Lung (tissue), 16 donors: ENCODE data around the gene RNF212B. TPM values are rescaled to one million over a fixed set of nuclear protein-coding genes. Genes with fewer than 3 reads are reported as not detected.
"Not testable (repeated sequence)": the region's sequence is repeated elsewhere in the genome, so short reads cannot be mapped to it uniquely, and the experiment has no call there.

Source experiments
- ATAC-seq: fragments of 200-7000 bp; cut with Tn5 transposase; one replicate; pipeline ENCODE4 v1.9.1; 2020; ENCODE audit warnings: moderate number of reproducible peaks; ENCODE audit not compliant: insufficient read depth, low FRiP score
- DNase-seq, 3 donors: peaks; one replicate each; pipeline ENCODE4 v3.0.0-alpha.2; 2013 to 2017
- H3K27ac ChIP-seq, 2 donors: one replicate each; pipeline ENCODE4 v1.5.1; 2013; ENCODE audit warnings: mild to moderate bottlenecking in 2 of 2, moderate library complexity in 2 of 2, control low read depth in 1 of 2, inconsistent platforms in 1 of 2, low read depth in 1 of 2, low read length in 1 of 2
- H3K27me3 ChIP-seq, 3 donors: one replicate each; pipeline ENCODE4 v1.5.1; 2013; ENCODE audit warnings: low read length in 2 of 3; ENCODE audit not compliant: control insufficient read depth in 3 of 3, insufficient read depth in 3 of 3
- H3K36me3 ChIP-seq, 4 donors: one replicate each; pipeline ENCODE4 v1.5.1; 2013; ENCODE audit warnings: low read length in 4 of 4, mild to moderate bottlenecking in 1 of 4, moderate library complexity in 1 of 4; ENCODE audit not compliant: control insufficient read depth in 4 of 4, insufficient read depth in 4 of 4
- H3K4me1 ChIP-seq, 5 donors: one replicate each; pipeline ENCODE4 v1.5.1; 2013; ENCODE audit warnings: low read length in 5 of 5, mild to moderate bottlenecking in 2 of 5, moderate library complexity in 1 of 5; ENCODE audit not compliant: control insufficient read depth in 5 of 5, insufficient read depth in 5 of 5
- H3K4me3 ChIP-seq: one replicate; pipeline ENCODE4 v1.5.1; 2013; ENCODE audit warnings: mild to moderate bottlenecking, control low read depth, moderate library complexity
- H3K9ac ChIP-seq, 2 donors: one replicate each; pipeline ENCODE4 v1.5.1; 2013; ENCODE audit warnings: low read length in 2 of 2, control low read depth in 1 of 2; ENCODE audit not compliant: insufficient read depth in 1 of 2
- H3K9me3 ChIP-seq, 4 donors: one replicate each; pipeline ENCODE4 v1.5.1; 2013; ENCODE audit warnings: low read length in 3 of 4, mild to moderate bottlenecking in 1 of 4, moderate library complexity in 1 of 4; ENCODE audit not compliant: control insufficient read depth in 4 of 4, insufficient read depth in 3 of 4
- WGBS, 2 donors: extraction: QIAGEN DNeasy Blood & Tissue Kit; methylation state at CpG; one replicate each; pipeline ENCODE4 v1.1.7; 2013; 5-methylcytosine and 5-hydroxymethylcytosine counted together
- long read RNA-seq, 5 donors: transcript quantifications; one replicate each; lab custom pipeline, GENCODE V29; 2026
- polyA plus RNA-seq, 2 donors: library from polyadenylated mRNA; stranded (reverse); fragments of 200-250 nt; gene quantifications; one replicate each; pipeline ENCODE4 v1.2.1, GENCODE V29; 2013
- total RNA-seq, 2 donors: library from RNA; depleted of rRNA in 1 of 2; stranded (reverse); fragments of >200 nt in 1 of 2; gene quantifications; one replicate each; pipeline ENCODE4 v1.2.1, GENCODE V29; 2014 to 2021
- TF ChIP-seq, protein P1 (sequence below): IDR thresholded peaks from 2 replicates; pipeline ENCODE4 v1.5.1; 2012; ENCODE audit warnings: mild to moderate bottlenecking; ENCODE audit errors: control extremely low read depth, extremely low read depth
- donor health status: control.
- donor health status: control.
- donor health status: Bipolar disorder and iron deficiency.
- donor health status: healthy.
- donor health status: DM: yes; HTN: yes; CAD: no.

RNF212B gene, protein sequence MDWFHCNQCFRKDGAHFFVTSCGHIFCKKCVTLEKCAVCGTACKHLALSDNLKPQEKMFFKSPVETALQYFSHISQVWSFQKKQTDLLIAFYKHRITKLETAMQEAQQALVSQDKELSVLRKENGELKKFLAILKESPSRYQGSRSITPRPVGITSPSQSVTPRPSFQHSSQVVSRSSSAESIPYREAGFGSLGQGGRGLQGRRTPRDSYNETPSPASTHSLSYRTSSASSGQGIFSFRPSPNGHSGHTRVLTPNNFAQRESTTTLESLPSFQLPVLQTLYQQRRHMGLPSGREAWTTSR
- total RNA-seq (not detected), polyA plus RNA-seq (under 1 TPM in 1 of 2 donors, not detected in 1; 0.09 TPM)
- long read RNA-seq, donor 1: 0 reads
- long read RNA-seq, donor 2: 0 reads
- long read RNA-seq, donor 3: 0 reads
- long read RNA-seq, donor 4: 0 reads
- long read RNA-seq, donor 5, partial matches to known transcripts: 10 of 10 reads
- long read RNA-seq, donor 5, other reads (novel, unspliced or antisense): 0 of 10 reads

DNA sequence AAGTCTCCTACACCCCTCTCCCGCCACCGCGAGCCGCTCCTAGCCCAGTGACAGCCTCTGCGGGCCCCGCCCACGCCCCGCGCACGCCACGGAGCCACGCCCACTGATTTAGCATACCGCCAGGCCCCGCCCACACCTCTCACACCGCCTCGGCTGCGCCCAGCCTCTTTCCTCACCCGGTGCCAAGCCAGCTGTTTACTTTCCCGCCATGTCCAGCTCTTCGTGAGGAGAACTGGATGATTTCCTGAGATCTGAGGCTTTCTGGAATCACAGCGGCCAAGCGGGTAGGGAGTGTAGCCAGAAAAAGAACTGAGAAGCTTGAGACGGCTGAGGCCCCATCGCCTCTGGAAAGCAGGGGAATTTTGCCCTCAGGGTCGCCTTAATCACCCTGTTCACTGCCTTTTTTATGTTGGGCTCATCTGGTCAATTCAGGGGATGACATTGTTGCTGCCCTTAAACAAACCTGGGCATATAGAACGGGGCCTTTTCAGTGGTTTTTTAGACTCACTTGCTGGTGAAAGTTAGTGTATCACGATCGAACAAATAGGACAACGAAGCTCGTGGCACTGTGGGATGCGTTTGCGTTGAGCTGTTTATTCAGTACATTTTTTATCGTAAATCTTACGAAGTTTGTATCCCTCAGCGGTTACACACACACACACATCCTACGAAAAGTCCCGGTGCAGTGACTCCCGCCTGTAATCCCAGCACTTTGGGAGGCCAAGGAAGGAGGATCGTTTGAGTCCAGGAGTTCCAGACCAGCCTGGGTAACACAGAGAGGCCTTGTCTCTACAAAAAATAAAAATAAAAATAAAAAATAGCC is at the start of gene RNF212B:
RNF212B (plus strand) TSS at position 165 of the 823 bp plus-strand sequence. CDS start 2,410 bp downstream, outside the sequence.
- peak; percentile 99 for ATAC-seq
- no peaks in the 10 kb centered on the region for H3K36me3 ChIP-seq
- DNase-seq: peak; percentile 93 to 97 (median 96)
- H3K27ac ChIP-seq: no peak within 1 kb of the TSS
- H3K9me3 ChIP-seq: no peaks in the 10 kb centered on the region
- peak within 1 kb of the TSS in 1 of 2 donors; percentile 28 for H3K9ac ChIP-seq
- TF ChIP-seq, protein P1, sequence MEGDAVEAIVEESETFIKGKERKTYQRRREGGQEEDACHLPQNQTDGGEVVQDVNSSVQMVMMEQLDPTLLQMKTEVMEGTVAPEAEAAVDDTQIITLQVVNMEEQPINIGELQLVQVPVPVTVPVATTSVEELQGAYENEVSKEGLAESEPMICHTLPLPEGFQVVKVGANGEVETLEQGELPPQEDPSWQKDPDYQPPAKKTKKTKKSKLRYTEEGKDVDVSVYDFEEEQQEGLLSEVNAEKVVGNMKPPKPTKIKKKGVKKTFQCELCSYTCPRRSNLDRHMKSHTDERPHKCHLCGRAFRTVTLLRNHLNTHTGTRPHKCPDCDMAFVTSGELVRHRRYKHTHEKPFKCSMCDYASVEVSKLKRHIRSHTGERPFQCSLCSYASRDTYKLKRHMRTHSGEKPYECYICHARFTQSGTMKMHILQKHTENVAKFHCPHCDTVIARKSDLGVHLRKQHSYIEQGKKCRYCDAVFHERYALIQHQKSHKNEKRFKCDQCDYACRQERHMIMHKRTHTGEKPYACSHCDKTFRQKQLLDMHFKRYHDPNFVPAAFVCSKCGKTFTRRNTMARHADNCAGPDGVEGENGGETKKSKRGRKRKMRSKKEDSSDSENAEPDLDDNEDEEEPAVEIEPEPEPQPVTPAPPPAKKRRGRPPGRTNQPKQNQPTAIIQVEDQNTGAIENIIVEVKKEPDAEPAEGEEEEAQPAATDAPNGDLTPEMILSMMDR: no peak
- H3K4me1 ChIP-seq: peaks cover 0 to 7% (median 3%) of the 10 kb centered on the region in 5 donors
- 30 to 32% methylated on average over 39 of the region's 39 CpGs for WGBS, 2 donors
- no peak within 1 kb of the TSS for H3K4me3 ChIP-seq
- no peaks in the 10 kb centered on the region for H3K27me3 ChIP-seq

DNA sequence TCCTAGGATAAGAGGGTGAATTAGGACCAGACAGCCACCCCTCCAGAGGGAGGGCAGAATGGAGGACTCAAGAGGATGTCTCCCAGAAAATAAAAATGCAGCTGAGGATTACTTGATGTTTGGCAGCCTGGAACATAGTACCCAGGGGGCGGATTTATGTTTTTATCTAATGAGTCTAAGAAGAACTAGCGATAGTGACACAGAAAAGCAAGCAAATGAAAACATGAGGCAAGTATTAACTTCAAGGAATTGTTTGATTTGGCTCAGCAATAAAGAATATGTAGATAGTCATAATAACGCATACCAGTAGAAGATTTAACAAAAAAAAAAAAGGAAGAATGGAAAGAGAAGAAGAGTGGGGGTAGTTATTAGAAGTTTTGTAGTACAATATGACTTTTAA is 44.3 kb upstream of the RNF212B start:
- no peaks in the 10 kb centered on the region for H3K4me1 ChIP-seq
- H3K27me3 ChIP-seq: no peaks in the 10 kb centered on the region
- TF ChIP-seq, protein P1: no peak
- no peak overlapping the region for H3K4me3 ChIP-seq
- no peaks in the 10 kb centered on the region for H3K36me3 ChIP-seq
- ATAC-seq (no peak), DNase-seq (no peak)
- WGBS, 2 donors: 65 to 84% methylated on average over 3 of the region's 3 CpGs
- H3K27ac ChIP-seq: no peak overlapping the region
- no peak overlapping the region for H3K9ac ChIP-seq
- no peaks in the 10 kb centered on the region for H3K9me3 ChIP-seq

DNA sequence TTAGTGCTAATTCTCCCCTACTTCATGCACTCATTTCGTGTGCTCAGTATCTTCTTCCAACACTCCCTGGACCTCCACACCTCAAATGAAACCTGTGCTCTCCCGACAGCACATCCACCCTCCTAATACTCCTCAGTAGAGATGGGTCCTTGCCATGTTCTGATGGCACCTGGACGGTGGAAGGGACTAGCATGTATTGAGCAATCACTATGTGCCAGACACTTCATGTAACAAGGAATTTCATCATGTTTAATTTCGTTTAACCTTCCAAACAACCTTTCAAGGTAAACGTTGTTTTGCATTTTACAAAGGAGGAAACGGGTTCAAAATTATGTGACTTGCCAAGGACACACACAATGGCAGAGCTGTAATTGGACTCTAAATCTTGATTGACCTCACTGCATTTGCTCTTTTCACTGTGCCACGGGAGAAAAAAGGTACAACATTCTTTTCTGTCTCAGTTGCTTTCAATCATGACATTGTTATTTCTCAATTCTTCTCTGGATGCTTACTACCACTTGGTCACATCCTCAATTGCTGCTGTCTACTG is 42.1 kb upstream of the RNF212B start:
- TF ChIP-seq, protein P1: no peak
- Histone ChIP-seq H3K27me3 (no peaks in the 10 kb centered on the region), H3K4me3 (no peak overlapping the region), H3K9me3 (no peaks in the 10 kb centered on the region), H3K4me1 (no peaks in the 10 kb centered on the region), H3K36me3 (no peaks in the 10 kb centered on the region), H3K27ac (no peak overlapping the region), H3K9ac (no peak overlapping the region)
- ATAC-seq (no peak), DNase-seq (no peak)
- 55 to 58% methylated on average over 7 of the region's 7 CpGs for WGBS, 2 donors

DNA sequence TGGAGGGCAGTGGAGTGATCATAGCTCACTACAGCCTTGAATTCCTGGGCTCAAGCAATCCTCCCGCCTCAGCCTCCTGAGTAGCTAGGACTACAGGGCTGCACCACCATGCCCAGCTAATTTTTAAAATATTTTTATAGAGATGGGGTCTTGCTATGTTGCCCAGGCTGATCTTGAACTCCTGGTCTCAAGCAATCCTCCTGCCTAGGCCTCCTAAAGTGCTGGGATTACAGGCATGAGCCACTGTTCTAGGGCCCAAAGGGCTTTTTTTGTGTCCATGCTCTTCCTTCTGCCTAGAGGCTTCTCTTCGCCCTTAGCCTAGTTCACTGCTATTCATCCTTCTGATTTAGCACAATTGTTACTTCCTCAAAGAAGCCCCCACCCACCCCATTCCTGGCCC is 41.2 kb upstream of the RNF212B start:
- WGBS, 2 donors: 82 to 88% methylated on average over 2 of the region's 2 CpGs
- not testable (repeated sequence) for H3K27ac ChIP-seq, H3K27me3 ChIP-seq, H3K9ac ChIP-seq, H3K4me3 ChIP-seq, ATAC-seq, H3K36me3 ChIP-seq, DNase-seq, H3K9me3 ChIP-seq, H3K4me1 ChIP-seq

DNA sequence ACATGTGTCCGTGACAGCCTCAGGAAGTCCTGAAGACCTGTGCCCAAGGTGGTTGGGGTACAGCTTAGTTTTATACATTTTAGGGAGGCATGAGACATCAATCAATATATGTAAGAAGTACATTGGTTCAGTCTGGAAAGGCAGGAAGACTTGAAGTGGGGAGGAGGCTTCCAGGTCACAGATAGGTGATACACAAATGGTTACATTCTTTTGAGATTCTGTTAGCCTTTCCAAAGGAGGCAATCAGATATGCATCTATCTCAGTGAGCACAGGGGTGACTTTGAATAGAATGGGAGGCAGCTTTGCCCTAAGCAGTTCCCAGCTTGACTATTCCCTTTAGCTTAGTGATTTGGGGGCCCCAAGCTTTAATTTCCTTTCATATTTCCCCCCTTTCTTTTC is 38.6 kb upstream of the RNF212B start:
- not testable (repeated sequence) for H3K27ac ChIP-seq, H3K4me1 ChIP-seq, H3K9ac ChIP-seq, DNase-seq, H3K36me3 ChIP-seq, ATAC-seq, H3K9me3 ChIP-seq, H3K27me3 ChIP-seq, H3K4me3 ChIP-seq
- 78 to 83% methylated on average over 1 of the region's 1 CpG for WGBS, 2 donors
